H9 (cell line): Measurements from ENCODE around the gene GTF2F2. TPM values are rescaled to one million over a fixed set of nuclear protein-coding genes. Genes with fewer than 3 reads are reported as not detected.

Experiments used
- DNase-seq: peaks from one replicate; pipeline ENCODE4 v3.0.0-alpha.2; 2017
- H2AFZ ChIP-seq: one replicate; pipeline ENCODE4 v1.6.1; 2013; ENCODE audit warnings: mild to moderate bottlenecking, low read length, control low read depth, moderate library complexity
- H2AK5ac ChIP-seq: 2 replicates; pipeline ENCODE4 v1.6.1; 2013; ENCODE audit warnings: low read length, control low read depth, mixed read lengths; ENCODE audit not compliant: insufficient read length
- H2BK120ac ChIP-seq: one replicate; pipeline ENCODE4 v1.6.1; 2013; ENCODE audit warnings: low read depth, mild to moderate bottlenecking, low read length, control low read depth, inconsistent platforms; ENCODE audit not compliant: poor library complexity, severe bottlenecking
- H2BK12ac ChIP-seq: 2 replicates; pipeline ENCODE4 v1.6.1; 2013; ENCODE audit warnings: low read length, control low read depth, mixed read lengths, low read depth; ENCODE audit not compliant: insufficient read length
- H2BK15ac ChIP-seq: 2 replicates; pipeline ENCODE4 v1.6.1; 2013; ENCODE audit warnings: low read depth, low read length, control low read depth
- H2BK20ac ChIP-seq: one replicate; pipeline ENCODE4 v1.6.1; 2013; ENCODE audit warnings: low read depth, mild to moderate bottlenecking, low read length, control low read depth, inconsistent platforms; ENCODE audit not compliant: poor library complexity, severe bottlenecking
- H2BK5ac ChIP-seq: 2 replicates; pipeline ENCODE4 v1.6.1; 2013; ENCODE audit warnings: low read length, control low read depth, mixed read lengths; ENCODE audit not compliant: insufficient read length
- H3K14ac ChIP-seq: 2 replicates; pipeline ENCODE4 v1.6.1; 2013; ENCODE audit warnings: low read length, control low read depth; ENCODE audit not compliant: insufficient read depth
- H3K18ac ChIP-seq: 2 replicates; pipeline ENCODE4 v1.6.1; 2013; ENCODE audit warnings: low read depth, mild to moderate bottlenecking, mixed read lengths, low read length, control low read depth; ENCODE audit not compliant: insufficient read length
- H3K23ac ChIP-seq: 2 replicates; pipeline ENCODE4 v1.6.1; 2013; ENCODE audit warnings: low read length, control low read depth, mixed read lengths, low read depth; ENCODE audit not compliant: insufficient read length
- H3K23me2 ChIP-seq: 2 replicates; pipeline ENCODE4 v1.6.1; 2013; ENCODE audit warnings: low read depth, mild to moderate bottlenecking, mixed read lengths, low read length, control low read depth; ENCODE audit not compliant: insufficient read length, poor library complexity, severe bottlenecking
- H3K27ac ChIP-seq: 2 replicates; pipeline ENCODE4 v1.5.1; 2013; ENCODE audit warnings: low read length, control low read depth, mixed read lengths, low read depth; ENCODE audit not compliant: insufficient read length
- H3K27me3 ChIP-seq: 2 replicates; pipeline ENCODE4 v1.6.1; 2013; ENCODE audit warnings: low read length, control low read depth, inconsistent platforms; ENCODE audit not compliant: insufficient read depth
- H3K4ac ChIP-seq: 2 replicates; pipeline ENCODE4 v1.6.1; 2013; ENCODE audit warnings: low read depth, mild to moderate bottlenecking, control low read depth, inconsistent platforms, low read length, moderate library complexity
- H3K4me1 ChIP-seq: 2 replicates; pipeline ENCODE4 v1.6.1; 2013; ENCODE audit warnings: low read length, control low read depth, inconsistent platforms; ENCODE audit not compliant: insufficient read depth
- H3K4me2 ChIP-seq: 2 replicates; pipeline ENCODE4 v1.6.1; 2013; ENCODE audit warnings: low read length, control low read depth, mixed read lengths; ENCODE audit not compliant: insufficient read length, insufficient read depth
- H3K56ac ChIP-seq: 2 replicates; pipeline ENCODE4 v1.6.1; 2013; ENCODE audit warnings: low read depth, mild to moderate bottlenecking, mixed read lengths, low read length, control low read depth; ENCODE audit not compliant: insufficient read length
- H3K79me1 ChIP-seq: 2 replicates; pipeline ENCODE4 v1.6.1; 2013; ENCODE audit warnings: low read depth, mild to moderate bottlenecking, moderate library complexity, low read length, control low read depth, inconsistent platforms; ENCODE audit not compliant: insufficient read depth, poor library complexity, severe bottlenecking
- H3K79me2 ChIP-seq: 2 replicates; pipeline ENCODE4 v1.6.1; 2013; ENCODE audit warnings: low read length, control low read depth, inconsistent platforms; ENCODE audit not compliant: insufficient read depth
- H3K9ac ChIP-seq: 2 replicates; pipeline ENCODE4 v1.6.1; 2013; ENCODE audit warnings: low read length, control low read depth, mixed read lengths; ENCODE audit not compliant: insufficient read length; ENCODE audit errors: extremely low read depth
- H3K9me3 ChIP-seq: one replicate; pipeline ENCODE4 v1.6.1; 2013; ENCODE audit warnings: low read depth, low read length, inconsistent platforms; ENCODE audit not compliant: control insufficient read depth
- H3T11ph ChIP-seq: one replicate; pipeline ENCODE4 v1.6.1; 2013; ENCODE audit warnings: mild to moderate bottlenecking, low read length, control low read depth, inconsistent platforms
- H4K20me1 ChIP-seq: one replicate; pipeline ENCODE4 v1.6.1; 2013; ENCODE audit not compliant: control insufficient read depth, insufficient read length, insufficient read depth
- H4K5ac ChIP-seq: 2 replicates; pipeline ENCODE4 v1.6.1; 2013; ENCODE audit warnings: low read depth, mild to moderate bottlenecking, mixed read lengths, low read length, control low read depth; ENCODE audit not compliant: insufficient read length
- H4K8ac ChIP-seq: replicated peaks from 2 replicates; pipeline ENCODE4 v1.6.1; 2013; ENCODE audit warnings: low read length, control low read depth, mixed read lengths, low read depth; ENCODE audit not compliant: insufficient read length
- H4K91ac ChIP-seq: 2 replicates; pipeline ENCODE4 v1.6.1; 2013; ENCODE audit warnings: low read depth, mild to moderate bottlenecking, moderate library complexity, mixed read lengths, low read length, control low read depth; ENCODE audit not compliant: insufficient read length
- H3K27ac Mint-ChIP-seq, 3 experiments: 2 replicates in 2 of 3; 3 replicates in 1 of 3; pipeline ENCODE4 v1.8.0; 2020 to 2021; ENCODE audit warnings: mixed read lengths in 3 of 3, mild to moderate bottlenecking in 1 of 3, moderate library complexity in 1 of 3
- H3K27me3 Mint-ChIP-seq: 2 replicates; pipeline ENCODE4 v1.8.0; 2021; ENCODE audit warnings: low read depth, mild to moderate bottlenecking, moderate library complexity, mixed read lengths
- H3K36me3 Mint-ChIP-seq, 3 experiments: 2 replicates in 2 of 3; 3 replicates in 1 of 3; pipeline ENCODE4 v1.8.0; 2020 to 2021; ENCODE audit warnings: low read depth in 3 of 3, mixed read lengths in 3 of 3; ENCODE audit not compliant: insufficient read depth in 1 of 3
- H3K4me1 Mint-ChIP-seq, 2 experiments: 2 replicates each; pipeline ENCODE4 v1.8.0; 2020; ENCODE audit warnings: mixed read lengths in 2 of 2
- H3K4me3 Mint-ChIP-seq, 2 experiments: 2 replicates in 1 of 2; 3 replicates in 1 of 2; pipeline ENCODE4 v1.8.0; 2020 to 2021; ENCODE audit warnings: mild to moderate bottlenecking in 2 of 2, mixed read lengths in 2 of 2, moderate library complexity in 1 of 2
- H3K9me3 Mint-ChIP-seq, 2 experiments: 2 replicates in 1 of 2; 3 replicates in 1 of 2; pipeline ENCODE4 v1.8.0; 2020; ENCODE audit warnings: mild to moderate bottlenecking in 2 of 2, mixed read lengths in 2 of 2, moderate library complexity in 1 of 2
- total RNA-seq: library from RNA; stranded (reverse); gene quantifications from 2 replicates; pipeline ENCODE4 v1.2.1, GENCODE V29; 2021
- TF ChIP-seq, protein P1 (sequence below): fragments of 200-600 bp; sonication (generic); conservative IDR thresholded peaks from 3 replicates; pipeline ENCODE4 v1.8.0; 2021; ENCODE audit warnings: antibody characterized with exemption, mild to moderate bottlenecking

GTF2F2 gene
- total RNA-seq, 1 experiment from 2014 or later = 29.6 TPM

DNA sequence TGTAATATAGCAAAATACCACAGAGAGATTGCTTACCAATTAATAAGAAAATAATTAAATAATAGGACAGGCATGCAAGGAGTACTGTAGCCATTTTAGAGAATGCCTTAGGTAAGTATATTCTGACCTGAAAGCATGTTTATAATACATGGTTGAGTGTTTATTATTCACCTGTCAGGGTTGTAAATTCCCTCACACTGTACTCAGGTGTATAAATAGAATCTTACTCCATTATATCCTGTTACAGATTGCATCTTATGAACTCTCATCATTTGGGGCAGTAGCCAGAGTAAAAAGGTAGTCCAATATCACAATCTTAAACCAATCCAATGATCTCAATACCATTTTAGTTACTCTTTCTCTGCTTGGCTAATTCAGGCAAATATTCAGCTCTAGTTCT is 35.8 kb upstream of the GTF2F2 start:
- no peak overlapping the region for H3K4me3 Mint-ChIP-seq
- no peak for DNase-seq
- Histone ChIP-seq H3K27ac (no peak overlapping the region), H3K23ac (no peak overlapping the region), H4K5ac (no peak overlapping the region), H3K9ac (no peak overlapping the region), H2BK20ac (no peak overlapping the region), H4K91ac (no peak overlapping the region), H3K9me3 (no peaks in the 10 kb centered on the region), H2BK5ac (no peak overlapping the region), H4K20me1 (no peaks in the 10 kb centered on the region), H3K4ac (no peak overlapping the region), H3T11ph (no peak overlapping the region), H3K4me2 (no peak overlapping the region), H2BK12ac (no peak overlapping the region), H3K23me2 (no peaks in the 10 kb centered on the region), H3K4me1 (no peaks in the 10 kb centered on the region), H4K8ac (no peak overlapping the region), H3K79me1 (no peaks in the 10 kb centered on the region), H2BK15ac (no peak overlapping the region), H2AK5ac (no peak overlapping the region), H2BK120ac (no peak overlapping the region), H3K27me3 (no peaks in the 10 kb centered on the region), H3K56ac (no peak overlapping the region), H3K79me2 (no peaks in the 10 kb centered on the region), H3K18ac (no peak overlapping the region), H2AFZ (no peak overlapping the region), H3K14ac (no peak overlapping the region)
- TF ChIP-seq, protein P1, sequence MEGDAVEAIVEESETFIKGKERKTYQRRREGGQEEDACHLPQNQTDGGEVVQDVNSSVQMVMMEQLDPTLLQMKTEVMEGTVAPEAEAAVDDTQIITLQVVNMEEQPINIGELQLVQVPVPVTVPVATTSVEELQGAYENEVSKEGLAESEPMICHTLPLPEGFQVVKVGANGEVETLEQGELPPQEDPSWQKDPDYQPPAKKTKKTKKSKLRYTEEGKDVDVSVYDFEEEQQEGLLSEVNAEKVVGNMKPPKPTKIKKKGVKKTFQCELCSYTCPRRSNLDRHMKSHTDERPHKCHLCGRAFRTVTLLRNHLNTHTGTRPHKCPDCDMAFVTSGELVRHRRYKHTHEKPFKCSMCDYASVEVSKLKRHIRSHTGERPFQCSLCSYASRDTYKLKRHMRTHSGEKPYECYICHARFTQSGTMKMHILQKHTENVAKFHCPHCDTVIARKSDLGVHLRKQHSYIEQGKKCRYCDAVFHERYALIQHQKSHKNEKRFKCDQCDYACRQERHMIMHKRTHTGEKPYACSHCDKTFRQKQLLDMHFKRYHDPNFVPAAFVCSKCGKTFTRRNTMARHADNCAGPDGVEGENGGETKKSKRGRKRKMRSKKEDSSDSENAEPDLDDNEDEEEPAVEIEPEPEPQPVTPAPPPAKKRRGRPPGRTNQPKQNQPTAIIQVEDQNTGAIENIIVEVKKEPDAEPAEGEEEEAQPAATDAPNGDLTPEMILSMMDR = no peak
- no peaks in the 10 kb centered on the region for H3K9me3 Mint-ChIP-seq
- H3K27me3 Mint-ChIP-seq = peaks cover 5% of the 10 kb centered on the region
- H3K4me1 Mint-ChIP-seq = no peaks in the 10 kb centered on the region
- no peaks in the 10 kb centered on the region for H3K36me3 Mint-ChIP-seq
- no peak overlapping the region for H3K27ac Mint-ChIP-seq
